H1 (cell line): ENCODE data around the gene CUEDC1. TPM values are rescaled to one million over a fixed set of nuclear protein-coding genes. Genes with fewer than 3 reads are reported as not detected.

Experiments
- CTCF ChIA-PET: fragments of 300-600 bp; sonication (Branson Sonifier 250); formaldehyde crosslinking; loops from one replicate; lab custom pipeline; 2021; ENCODE audit not compliant: partially characterized antibody; lab: Charles Lee
- POLR2A ChIA-PET: fragments of 300-600 bp; sonication (Branson Sonifier 250); formaldehyde crosslinking; loops from one replicate; lab custom pipeline; 2021; ENCODE audit warnings: inconsistent platforms; ENCODE audit not compliant: partially characterized antibody; lab: Charles Lee
- DNase-seq, 2 experiments: peaks; one replicate each; pipeline versions ENCODE4 v3.0.0 to v3.0.0-alpha.2; 2010 to 2022; ENCODE audit warnings: low spot score in 2 of 2, low read depth in 1 of 2, mixed read lengths in 1 of 2
- FAIRE-seq: peaks from 2 replicates; lab custom pipeline; 2011; peaks lifted over from hg19 to GRCh38; lab: Jason Lieb, UNC
- H2AFZ ChIP-seq: 2 replicates; pipeline ENCODE4 v1.8.1; 2012; ENCODE audit warnings: low read length, inconsistent platforms
- H2AK5ac ChIP-seq: 2 replicates; pipeline ENCODE4 v1.6.1; 2013; ENCODE audit warnings: low read depth, low read length
- H2BK120ac ChIP-seq: replicated peaks from 2 replicates; pipeline ENCODE3; 2013; ENCODE audit warnings: low read depth, low read length, inconsistent platforms
- H2BK12ac ChIP-seq: 2 replicates; pipeline ENCODE4 v1.6.1; 2013; ENCODE audit warnings: low read depth, low read length
- H2BK15ac ChIP-seq: 2 replicates; pipeline ENCODE4 v1.6.1; 2013; ENCODE audit warnings: low read length
- H2BK20ac ChIP-seq: 2 replicates; pipeline ENCODE4 v1.6.1; 2013; ENCODE audit warnings: low read length
- H2BK5ac ChIP-seq: 2 replicates; pipeline ENCODE4 v1.6.1; 2013; ENCODE audit warnings: low read depth, low read length
- H3K14ac ChIP-seq: 2 replicates; pipeline ENCODE4 v1.6.1; 2013; ENCODE audit warnings: inconsistent platforms; ENCODE audit not compliant: insufficient read length
- H3K18ac ChIP-seq: 2 replicates; pipeline ENCODE4 v1.6.1; 2013; ENCODE audit warnings: low read length; ENCODE audit errors: extremely low read depth
- H3K23ac ChIP-seq: 2 replicates; pipeline ENCODE4 v1.6.1; 2013; ENCODE audit warnings: inconsistent platforms; ENCODE audit not compliant: insufficient read length
- H3K23me2 ChIP-seq: 2 replicates; pipeline ENCODE4 v1.6.1; 2013; ENCODE audit warnings: low read depth, low read length
- H3K27ac ChIP-seq: 2 replicates; pipeline ENCODE4 v1.6.1; 2011; ENCODE audit warnings: low read depth, low read length, inconsistent platforms
- H3K27me3 ChIP-seq, 4 experiments: replicated peaks in 1 of 4; 1 replicate in 1 of 4; 2 replicates in 3 of 4; pipeline versions ENCODE4 v1.6.1 to v1.8.1; 2011 to 2013; ENCODE audit warnings: low read length in 3 of 4, mild to moderate bottlenecking in 3 of 4, inconsistent platforms in 2 of 4, mixed read lengths in 2 of 4, moderate library complexity in 1 of 4; ENCODE audit not compliant: control insufficient read depth in 3 of 4, insufficient read depth in 3 of 4; ENCODE audit errors: extremely low read depth in 1 of 4
- H3K36me3 ChIP-seq, 4 experiments: 2 replicates each; pipeline versions ENCODE4 v1.6.1 to v1.8.1; 2011 to 2013; ENCODE audit warnings: mild to moderate bottlenecking in 4 of 4, low read length in 3 of 4, moderate library complexity in 2 of 4, control low read depth in 1 of 4, inconsistent platforms in 1 of 4; ENCODE audit not compliant: insufficient read depth in 4 of 4, control insufficient read depth in 2 of 4
- H3K4ac ChIP-seq: replicated peaks from 2 replicates; pipeline ENCODE3; 2013; ENCODE audit warnings: low read length, low read depth, mixed read lengths, inconsistent platforms; ENCODE audit not compliant: insufficient read length
- H3K4me1 ChIP-seq, 4 experiments: replicated peaks in 1 of 4; 1 replicate in 1 of 4; 2 replicates in 3 of 4; pipeline versions ENCODE4 v1.6.1 to v1.8.1; 2011 to 2013; ENCODE audit warnings: low read length in 3 of 4, inconsistent platforms in 2 of 4, mixed read lengths in 1 of 4; ENCODE audit not compliant: insufficient read depth in 4 of 4, control insufficient read depth in 3 of 4
- H3K4me2 ChIP-seq, 2 experiments: 2 replicates each; pipeline versions ENCODE4 v1.6.1 to v1.8.1; 2011 to 2013; ENCODE audit warnings: low read depth in 2 of 2, low read length in 2 of 2, control low read depth in 1 of 2, inconsistent platforms in 1 of 2, mild to moderate bottlenecking in 1 of 2; ENCODE audit not compliant: insufficient read depth in 1 of 2
- H3K4me3 ChIP-seq, 4 experiments: fragments of 200-600, 300-600 bp in 1 of 4; sonication (generic), shearing (Covaris generic), sonication (Bioruptor Twin) in 1 of 4; 2 replicates each; pipeline versions ENCODE4 v1.5.1 to v1.8.1; 2011 to 2016; ENCODE audit warnings: low read length in 4 of 4, low read depth in 3 of 4, control low read depth in 2 of 4, inconsistent platforms in 2 of 4, mild to moderate bottlenecking in 2 of 4, mixed read lengths in 1 of 4, moderate library complexity in 1 of 4; ENCODE audit not compliant: insufficient read depth in 2 of 4; ENCODE audit errors: extremely low read depth in 1 of 4
- H3K56ac ChIP-seq: replicated peaks from 2 replicates; pipeline ENCODE3; 2013; ENCODE audit warnings: low read depth, mild to moderate bottlenecking, mixed read lengths, low read length, inconsistent platforms; ENCODE audit not compliant: insufficient read length
- H3K79me1 ChIP-seq: 2 replicates; pipeline ENCODE4 v1.6.1; 2013; ENCODE audit warnings: low read depth, low read length, control low read depth
- H3K79me2 ChIP-seq, 2 experiments: 2 replicates each; pipeline versions ENCODE4 v1.6.1 to v1.8.1; 2012 to 2013; ENCODE audit warnings: low read length in 2 of 2, mild to moderate bottlenecking in 2 of 2, inconsistent platforms in 1 of 2; ENCODE audit not compliant: insufficient read depth in 2 of 2, control insufficient read depth in 1 of 2
- H3K9ac ChIP-seq, 4 experiments: replicated peaks in 1 of 4; 1 replicate in 1 of 4; 2 replicates in 3 of 4; pipeline versions ENCODE4 v1.6.1 to v1.8.1; 2011 to 2013; ENCODE audit warnings: low read depth in 3 of 4, low read length in 3 of 4, control low read depth in 2 of 4, mild to moderate bottlenecking in 2 of 4, moderate library complexity in 2 of 4, inconsistent platforms in 1 of 4; ENCODE audit errors: extremely low read depth in 1 of 4
- H3K9me3 ChIP-seq, 2 experiments: 2 replicates each; pipeline versions ENCODE4 v1.6.1 to v1.8.1; 2012 to 2013; ENCODE audit warnings: mild to moderate bottlenecking in 2 of 2, moderate library complexity in 2 of 2, control low read depth in 1 of 2, inconsistent platforms in 1 of 2, low read depth in 1 of 2, low read length in 1 of 2, mixed read lengths in 1 of 2; ENCODE audit not compliant: insufficient read depth in 2 of 2
- H4K20me1 ChIP-seq, 2 experiments: replicated peaks in 1 of 2; 2 replicates each; pipeline versions ENCODE3 to v1.8.1; 2011 to 2013; ENCODE audit warnings: inconsistent platforms in 2 of 2, low read length in 2 of 2, mild to moderate bottlenecking in 1 of 2; ENCODE audit not compliant: insufficient read depth in 2 of 2, control insufficient read depth in 1 of 2
- H4K5ac ChIP-seq: 2 replicates; pipeline ENCODE4 v1.6.1; 2013; ENCODE audit warnings: low read length, low read depth, mixed read lengths, inconsistent platforms; ENCODE audit not compliant: insufficient read length
- H4K8ac ChIP-seq: 2 replicates; pipeline ENCODE4 v1.8.0; 2013; ENCODE audit warnings: mild to moderate bottlenecking, moderate library complexity, low read length, inconsistent platforms; ENCODE audit not compliant: insufficient read depth; ENCODE audit errors: extremely low read depth
- H4K91ac ChIP-seq: replicated peaks from 2 replicates; pipeline ENCODE3; 2013; ENCODE audit warnings: low read length, mixed read lengths, inconsistent platforms; ENCODE audit not compliant: insufficient read length
- CBX8 ChIP-seq: fragments of 300-800, 300-1000 bp; sonication (generic); IDR thresholded peaks from 2 replicates; pipeline ENCODE4 v1.7.1; 2016; ENCODE audit warnings: low read depth, low read length, borderline replicate concordance
- EP300 ChIP-seq, 2 experiments: IDR thresholded peaks; 1 replicate in 1 of 2; 2 replicates in 1 of 2; pipeline ENCODE4 v1.6.1; 2011 to 2012; ENCODE audit warnings: low read depth in 2 of 2, low read length in 2 of 2, mild to moderate bottlenecking in 2 of 2, borderline replicate concordance in 1 of 2, inconsistent platforms in 1 of 2, moderate library complexity in 1 of 2
- RBBP5 ChIP-seq: IDR thresholded peaks from 2 replicates; pipeline ENCODE4 v1.7.1; 2012; ENCODE audit warnings: low read depth, mild to moderate bottlenecking, inconsistent platforms, low read length, moderate library complexity, borderline replicate concordance
- RNF2 ChIP-seq: fragments of 200-900, 300-1000 bp; sonication (generic); IDR thresholded peaks from 2 replicates; pipeline ENCODE4 v1.7.1; 2016; ENCODE audit warnings: borderline replicate concordance, low read depth, mild to moderate bottlenecking, antibody characterized with exemption, low read length; ENCODE audit not compliant: poor library complexity, severe bottlenecking; ENCODE audit errors: missing control alignments
- RXRA ChIP-seq: IDR thresholded peaks from 2 replicates; pipeline ENCODE4 v1.6.1; 2011; ENCODE audit warnings: low read depth, mild to moderate bottlenecking, low read length, moderate library complexity; ENCODE audit not compliant: insufficient read depth
- SP1 ChIP-seq: IDR thresholded peaks from 2 replicates; pipeline ENCODE4 v1.6.1; 2011; ENCODE audit warnings: low read depth, low read length
- TAF7 ChIP-seq: optimal IDR thresholded peaks from 2 replicates; pipeline ENCODE3; 2011; ENCODE audit warnings: low read depth, mild to moderate bottlenecking, inconsistent platforms, low read length, moderate library complexity, borderline replicate concordance
- TCF12 ChIP-seq: IDR thresholded peaks from 2 replicates; pipeline ENCODE4 v1.6.1; 2011; ENCODE audit warnings: low read depth, mild to moderate bottlenecking, low read length
- TEAD4 ChIP-seq: IDR thresholded peaks from 2 replicates; pipeline ENCODE4 v1.6.1; 2012; ENCODE audit warnings: low read depth, low read length, inconsistent platforms, mixed read lengths
- WGBS, 2 experiments: shearing (Covaris generic) in 1 of 2; methylation state at CpG; one replicate each; pipeline versions ENCODE4 v1.1.6 to v1.1.7; 2013 to 2015; ENCODE audit warnings: low lambda C conversion rate in 2 of 2, mixed read lengths in 2 of 2, inconsistent platforms in 1 of 2, low coverage in 1 of 2, missing lambda C conversion rate in 1 of 2; ENCODE audit not compliant: insufficient replicate concordance in 2 of 2, insufficient coverage in 1 of 2, insufficient read length in 1 of 2; ENCODE audit errors: extremely low coverage in 1 of 2, missing lambda C conversion rate in 1 of 2; 5-methylcytosine and 5-hydroxymethylcytosine counted together
- polyA plus RNA-seq, 7 experiments: library from polyadenylated mRNA; depleted of rRNA in 3 of 7; stranded (reverse) in 5 of 7; unstranded in 2 of 7; fragments of >200 nt in 5 of 7; fragments of 200-250 nt in 2 of 7; gene quantifications; 1 replicate in 5 of 7; 2 replicates in 1 of 7; 4 replicates in 1 of 7; pipeline versions ENCODE4 v1.2.1 to v1.2.3, GENCODE V29; 2011 to 2013; ENCODE audit warnings: missing spikeins in 2 of 7, mixed read lengths in 2 of 7
- total RNA-seq: library from RNA; stranded (reverse); fragmentation: NEBNext Ultra II Directional; extraction: Animal tissue kit (Norgen Biotek cat#: 25700); gene quantifications from 2 replicates; pipeline ENCODE4 v1.2.1, GENCODE V29; 2021

Gene CUEDC1
- total and polyA plus RNA-seq, 2 of the 8 experiments (the other 6 are each of a cell fraction or from before 2014, with no cell fraction given) = 4.0 to 10.7 TPM

- peaks cover 2 to 8% of the 10 kb centered on the region in 2 experiments for H4K20me1 ChIP-seq
Measured at GRCh38 chr17:57979076-57979475, 23.9 kb upstream of the CUEDC1 start.

More at GRCh38 chr17:57979076-57979475, 23.9 kb upstream of the CUEDC1 start:
- 92% methylated on average over 1 of the region's 1 CpG; no CpG with 5 or more reads in 1 of the 2 experiments for WGBS, 2 experiments
- Histone ChIP-seq H3K79me1 (peaks cover 2% of the 10 kb centered on the region; the same call in 1 of the 2 replicates), H2BK5ac (no peak overlapping the region), H3K79me2 (peaks cover 6 to 32% of the 10 kb centered on the region in 2 experiments), H3K9me3 (no peaks in the 10 kb centered on the region)
- TF ChIP-seq SP1 (no peak), CBX8 (no peak), TEAD4 (no peak), TAF7 (no peak), TCF12 (no peak), EP300 (IDR thresholded peaks at IDR 0.05; ENCODE audit: borderline replicate concordance in 1 of 2, low read depth in 2 of 2, low read length in 2 of 2) (no peak), RXRA (no peak), RBBP5 (no peak), RNF2 (no peak)
- TF ChIP-seq, all 59 proteins: peak for 0
- peaks cover 16 to 79% (median 59%) of the 10 kb centered on the region in 4 experiments for H3K36me3 ChIP-seq
- no peak overlapping the region for H3K14ac ChIP-seq
- H3K23me2 ChIP-seq = no peaks in the 10 kb centered on the region
- H4K5ac ChIP-seq = no peak overlapping the region
- no peaks in the 10 kb centered on the region for H3K27me3 ChIP-seq
- no peak overlapping the region for H2BK120ac ChIP-seq
- H3K18ac ChIP-seq = no peak overlapping the region
- no peaks in the 10 kb centered on the region for H3K4me1 ChIP-seq
- DNase-seq (no peak), FAIRE-seq (no peak)
- H2BK15ac ChIP-seq = no peak overlapping the region
- H4K8ac ChIP-seq = no peak overlapping the region
- ChIA-PET CTCF (interaction anchor here (0.6 to 1.5 kb wide), 3 partner anchors 117 to 133 kb away, joined by 3 to 6 read pairs (median 3); no protein-coding TSS in a partner anchor), POLR2A (interaction anchor here (1.2 kb wide), 1 partner anchor 11 kb away, joined by 4 read pairs; no protein-coding TSS in a partner anchor)
- H2BK20ac ChIP-seq = no peak overlapping the region
- no peak overlapping the region for H3K27ac ChIP-seq
- no peak overlapping the region for H3K4ac ChIP-seq
- no peak overlapping the region for H2BK12ac ChIP-seq
- H3K4me3 ChIP-seq = no peak overlapping the region
- no peak overlapping the region for H3K9ac ChIP-seq
- no peak overlapping the region for H4K91ac ChIP-seq
- no peak overlapping the region for H2AK5ac ChIP-seq
- H3K23ac ChIP-seq = no peak overlapping the region
- no peak overlapping the region for H2AFZ ChIP-seq
- H3K4me2 ChIP-seq = no peak overlapping the region
- H3K56ac ChIP-seq = no peak overlapping the region
